Measurements from ENCODE around the gene HOXB7.

The HOXB7 gene

GRCh38 chr17:48579471-48579759 lies 31.4 kb downstream of the HOXB7 start:
- no peak for DNase-seq (ENCODE audit: low spot score)

GRCh38 chr17:48578616-48579470 lies 32.0 kb downstream of the HOXB7 start:
- no peak for DNase-seq (ENCODE audit: low spot score)

- peak; percentile 2 for DNase-seq (ENCODE audit: low spot score)
Measured at GRCh38 chr17:48577946-48578615, 32.7 kb downstream of the HOXB7 start, which contains the start of gene HOXB4. HOXB4 (minus strand) TSS chr17:48578350; CDS start chr17:48578319, 31 bp downstream.

- no peak for DNase-seq (ENCODE audit: low spot score)
Measured at GRCh38 chr17:48577330-48577945, 33.4 kb downstream of the HOXB7 start.

- DNase-seq (ENCODE audit: low spot score) = no peak
Measured at GRCh38 chr17:48576479-48577309, 34.1 kb downstream of the HOXB7 start.

GRCh38 chr17:48575673-48576478 lies 34.9 kb downstream of the HOXB7 start:
- no peak for DNase-seq (ENCODE audit: low spot score)

GRCh38 chr17:48575066-48575582 lies 35.7 kb downstream of the HOXB7 start:
- DNase-seq (ENCODE audit: low spot score) = no peak

GRCh38 chr17:48574505-48575065 lies 36.2 kb downstream of the HOXB7 start:
- DNase-seq (ENCODE audit: low spot score) = no peak

- DNase-seq (ENCODE audit: low spot score) = no peak
Measured at GRCh38 chr17:48571826-48572417, 38.9 kb downstream of the HOXB7 start.

- DNase-seq (ENCODE audit: low spot score) = no peak
Measured at GRCh38 chr17:48571024-48571818, 39.6 kb downstream of the HOXB7 start.

GRCh38 chr17:48570325-48571023 lies 40.3 kb downstream of the HOXB7 start:
- DNase-seq (ENCODE audit: low spot score) = no peak

GRCh38 chr17:48569674-48570324 lies 41.0 kb downstream of the HOXB7 start:
- no peak for DNase-seq (ENCODE audit: low spot score)

- DNase-seq (ENCODE audit: low spot score) = no peak
Measured at GRCh38 chr17:48569240-48569582, 41.6 kb downstream of the HOXB7 start.

- DNase-seq (ENCODE audit: low spot score) = no peak
Measured at GRCh38 chr17:48568499-48569239, 42.1 kb downstream of the HOXB7 start.

GRCh38 chr17:48567646-48568354 lies 43.0 kb downstream of the HOXB7 start:
- DNase-seq (ENCODE audit: low spot score) = no peak

GRCh38 chr17:48567209-48567608 lies 43.6 kb downstream of the HOXB7 start:
- no peak for DNase-seq (ENCODE audit: low spot score)

- no peak for DNase-seq (ENCODE audit: low spot score)
Measured at GRCh38 chr17:48566717-48567116, 44.1 kb downstream of the HOXB7 start.

Measured in putamen (tissue), 1 donor.